ENCODE data around the gene GSDME.

GSDME gene

DNA sequence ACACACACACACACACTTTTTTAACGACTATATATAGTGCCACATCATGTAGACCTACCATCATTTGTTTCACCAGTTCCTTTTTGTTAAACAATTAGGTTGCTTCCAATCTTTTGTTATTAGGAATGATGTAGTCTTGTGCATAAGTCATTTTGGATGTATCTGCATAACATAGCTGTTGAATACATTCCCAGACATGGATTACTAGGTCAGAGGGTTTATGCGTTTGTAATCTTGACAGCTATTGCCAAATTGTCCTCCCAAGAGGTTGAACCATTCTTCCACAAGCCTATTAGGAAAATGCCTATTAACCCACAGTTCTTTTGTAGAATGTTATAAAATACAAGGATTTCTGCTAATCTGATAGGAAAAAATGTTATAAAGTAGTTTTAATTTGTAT lies 96.7 kb downstream of the GSDME start:
- Histone ChIP-seq H3K27ac (ENCODE audit: low read depth, low read length) (no peak overlapping the region), H3K4me1 (ENCODE audit: insufficient read depth, low read length) (peaks cover 15% of the 10 kb centered on the region), H3K36me3 (ENCODE audit: insufficient read depth, low read length) (peaks cover 7% of the 10 kb centered on the region; the same call in 1 of the 2 replicates), H3K4me3 (ENCODE audit: low read length) (no peak overlapping the region), H3K9me3 (ENCODE audit: insufficient read depth, low read depth, low read length) (no peaks in the 10 kb centered on the region), H3K27me3 (ENCODE audit: insufficient read depth, low read length) (no peaks in the 10 kb centered on the region), H3K9ac (ENCODE audit: low read depth, low read length) (no peak overlapping the region)
- WGBS = 94% methylated on average over 2 of the region's 2 CpGs

DNA sequence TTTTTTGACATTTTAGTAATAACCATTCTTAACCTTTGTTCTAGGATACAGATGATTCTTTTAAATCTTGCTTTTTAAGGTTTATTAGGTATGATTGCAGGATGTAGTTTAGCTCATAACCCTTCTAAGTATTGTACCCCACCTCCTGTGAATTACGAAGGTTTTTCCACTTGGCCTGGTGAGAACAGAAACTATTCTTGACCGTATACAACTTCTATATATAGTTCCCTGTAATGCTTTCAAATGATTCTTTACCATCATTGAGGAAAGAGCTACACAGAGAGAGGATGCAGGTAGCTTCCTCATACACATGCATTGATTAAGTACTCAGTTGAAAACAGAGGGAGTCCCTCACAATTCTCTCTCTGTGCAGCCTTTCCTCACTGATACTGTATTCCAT lies 97.8 kb downstream of the GSDME start:
- peaks cover 8% of the 10 kb centered on the region for H3K4me1 ChIP-seq (ENCODE audit: insufficient read depth, low read length)
- WGBS = 100% methylated on average over 2 of the region's 2 CpGs
- no peaks in the 10 kb centered on the region for H3K27me3 ChIP-seq (ENCODE audit: insufficient read depth, low read length)
- H3K36me3 ChIP-seq (ENCODE audit: insufficient read depth, low read length) = peaks cover 4% of the 10 kb centered on the region; the same call in 1 of the 2 replicates
- no peak overlapping the region for H3K27ac ChIP-seq (ENCODE audit: low read depth, low read length)
- H3K9ac ChIP-seq (ENCODE audit: low read depth, low read length) = no peak overlapping the region
- H3K9me3 ChIP-seq (ENCODE audit: insufficient read depth, low read depth, low read length) = no peaks in the 10 kb centered on the region
- H3K4me3 ChIP-seq (ENCODE audit: low read length) = no peak overlapping the region

DNA sequence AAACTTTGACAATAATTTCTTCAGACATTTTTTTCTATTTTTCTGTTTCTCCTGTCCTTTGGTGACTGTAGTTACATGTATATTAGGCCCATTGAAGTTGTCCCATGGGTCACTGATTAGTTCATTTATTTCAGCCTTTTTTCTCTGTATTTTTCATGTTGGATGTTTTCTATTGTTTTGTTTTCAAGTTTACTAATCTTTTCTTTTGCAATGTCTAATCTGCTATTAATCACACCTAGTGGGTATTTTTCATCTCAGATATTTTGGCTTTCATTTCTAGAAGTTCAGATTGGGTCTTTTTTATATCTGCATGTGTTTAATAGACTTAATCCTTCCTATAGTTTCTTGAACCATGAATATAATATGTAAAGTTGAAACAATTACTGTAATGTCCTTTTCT lies 99.3 kb downstream of the GSDME start:
- Histone ChIP-seq H3K36me3 (ENCODE audit: insufficient read depth, low read length) (peaks cover 4% of the 10 kb centered on the region; the same call in 1 of the 2 replicates), H3K9ac (ENCODE audit: low read depth, low read length) (no peak overlapping the region), H3K27ac (ENCODE audit: low read depth, low read length) (no peak overlapping the region), H3K9me3 (ENCODE audit: insufficient read depth, low read depth, low read length) (no peaks in the 10 kb centered on the region), H3K27me3 (ENCODE audit: insufficient read depth, low read length) (no peaks in the 10 kb centered on the region), H3K4me1 (ENCODE audit: insufficient read depth, low read length) (no peaks in the 10 kb centered on the region; the same call in none of the 2 replicates), H3K4me3 (ENCODE audit: low read length) (no peak overlapping the region)

- Histone ChIP-seq H3K9ac (ENCODE audit: low read depth, low read length) (no peak overlapping the region), H3K36me3 (ENCODE audit: insufficient read depth, low read length) (peaks cover 4% of the 10 kb centered on the region), H3K27ac (ENCODE audit: low read depth, low read length) (no peak overlapping the region), H3K4me1 (ENCODE audit: insufficient read depth, low read length) (no peaks in the 10 kb centered on the region; the same call in none of the 2 replicates), H3K9me3 (ENCODE audit: insufficient read depth, low read depth, low read length) (no peaks in the 10 kb centered on the region), H3K27me3 (ENCODE audit: insufficient read depth, low read length) (no peaks in the 10 kb centered on the region), H3K4me3 (ENCODE audit: low read length) (no peak overlapping the region)
- 88% methylated on average over 5 of the region's 6 CpGs for WGBS
Observed at GRCh38 chr7:24656608-24657007, 100.7 kb downstream of the GSDME start.

DNA sequence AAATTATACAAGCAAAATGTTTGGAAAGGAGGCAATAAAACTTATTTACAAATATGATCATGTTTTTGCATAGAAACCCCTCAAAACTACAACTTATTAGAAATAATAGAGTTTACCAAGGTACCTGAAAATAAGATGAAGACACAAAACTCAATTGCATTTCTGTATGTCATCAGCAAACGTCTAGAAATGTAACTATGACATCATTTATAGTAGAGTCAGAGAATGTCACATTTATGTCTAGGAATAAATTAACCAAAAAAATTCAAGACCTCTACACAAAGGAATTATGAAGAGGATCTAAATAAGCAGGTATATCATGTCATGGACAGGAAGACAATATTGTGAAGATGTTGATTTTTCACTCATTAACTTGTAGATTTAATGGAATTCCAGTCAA lies 103.0 kb downstream of the GSDME start:
- no peak overlapping the region for H3K27ac ChIP-seq (ENCODE audit: low read depth, low read length)
- H3K9ac ChIP-seq (ENCODE audit: low read depth, low read length) = no peak overlapping the region
- H3K27me3 ChIP-seq (ENCODE audit: insufficient read depth, low read length) = no peaks in the 10 kb centered on the region
- WGBS = no CpG with 5 or more reads among the region's 1 CpG
- H3K4me1 ChIP-seq (ENCODE audit: insufficient read depth, low read length) = no peaks in the 10 kb centered on the region
- H3K4me3 ChIP-seq (ENCODE audit: low read length) = no peak overlapping the region
- H3K9me3 ChIP-seq (ENCODE audit: insufficient read depth, low read depth, low read length) = no peaks in the 10 kb centered on the region
- peaks cover 22% of the 10 kb centered on the region for H3K36me3 ChIP-seq (ENCODE audit: insufficient read depth, low read length)

GRCh38 chr7:24653316-24654085 lies 103.8 kb downstream of the GSDME start:
- Histone ChIP-seq H3K4me1 (ENCODE audit: insufficient read depth, low read length) (no peaks in the 10 kb centered on the region), H3K9me3 (ENCODE audit: insufficient read depth, low read depth, low read length) (no peaks in the 10 kb centered on the region), H3K9ac (ENCODE audit: low read depth, low read length) (no peak overlapping the region), H3K36me3 (ENCODE audit: insufficient read depth, low read length) (peaks cover 22% of the 10 kb centered on the region), H3K4me3 (ENCODE audit: low read length) (no peak overlapping the region), H3K27ac (ENCODE audit: low read depth, low read length) (no peak overlapping the region), H3K27me3 (ENCODE audit: insufficient read depth, low read length) (no peaks in the 10 kb centered on the region)
- WGBS = 96% methylated on average over 4 of the region's 4 CpGs

GRCh38 chr7:24652251-24652939 lies 104.9 kb downstream of the GSDME start:
- 97% methylated on average over 3 of the region's 5 CpGs for WGBS
- H3K36me3 ChIP-seq (ENCODE audit: insufficient read depth, low read length) = peaks cover 22% of the 10 kb centered on the region
- no peaks in the 10 kb centered on the region for H3K9me3 ChIP-seq (ENCODE audit: insufficient read depth, low read depth, low read length)
- H3K4me3 ChIP-seq (ENCODE audit: low read length) = no peak overlapping the region
- no peaks in the 10 kb centered on the region for H3K4me1 ChIP-seq (ENCODE audit: insufficient read depth, low read length)
- H3K27me3 ChIP-seq (ENCODE audit: insufficient read depth, low read length) = no peaks in the 10 kb centered on the region
- no peak overlapping the region for H3K27ac ChIP-seq (ENCODE audit: low read depth, low read length)
- no peak overlapping the region for H3K9ac ChIP-seq (ENCODE audit: low read depth, low read length)

Measured in HUES64 (cell line).